Endothelial cell (in vitro differentiated cells): Measurements from ENCODE around the gene DISC1. TPM values are rescaled to one million over a fixed set of nuclear protein-coding genes. Genes with fewer than 3 reads are reported as not detected.

Experiments used
- DNase-seq: peaks from one replicate; pipeline ENCODE4 v3.0.0; 2021; ENCODE audit warnings: low spot score
- H3K27ac Mint-ChIP-seq: one replicate; pipeline ENCODE4 v1.8.0; 2021; ENCODE audit warnings: mixed read lengths, inconsistent platforms; ENCODE audit not compliant: unreplicated experiment
- H3K27me3 Mint-ChIP-seq: one replicate; pipeline ENCODE4 v1.8.0; 2021; ENCODE audit warnings: mild to moderate bottlenecking, moderate library complexity, mixed read lengths, inconsistent platforms; ENCODE audit not compliant: unreplicated experiment
- H3K36me3 Mint-ChIP-seq: one replicate; pipeline ENCODE4 v1.8.0; 2021; ENCODE audit warnings: mild to moderate bottlenecking, low read depth, mixed read lengths, inconsistent platforms; ENCODE audit not compliant: unreplicated experiment
- H3K4me1 Mint-ChIP-seq: one replicate; pipeline ENCODE4 v1.8.0; 2021; ENCODE audit warnings: mild to moderate bottlenecking, mixed read lengths, inconsistent platforms; ENCODE audit not compliant: unreplicated experiment
- H3K4me3 Mint-ChIP-seq: one replicate; pipeline ENCODE4 v1.8.0; 2021; ENCODE audit warnings: mild to moderate bottlenecking, mixed read lengths, inconsistent platforms; ENCODE audit not compliant: unreplicated experiment
- H3K9me3 Mint-ChIP-seq: one replicate; pipeline ENCODE4 v1.8.0; 2021; ENCODE audit warnings: mixed read lengths, inconsistent platforms; ENCODE audit not compliant: unreplicated experiment
- CTCF ChIP-seq: fragments of 200-600 bp; sonication (generic); IDR thresholded peaks from one replicate; pipeline ENCODE4 v1.5.0; 2021; ENCODE audit warnings: antibody characterized with exemption; ENCODE audit not compliant: unreplicated experiment
- total RNA-seq: library from RNA; stranded (reverse); fragmentation: NEBNext Ultra II Directional; extraction: Animal tissue kit (Norgen Biotek cat#: 25700); gene quantifications from one replicate; pipeline ENCODE4 v1.2.1, GENCODE V29; 2021; ENCODE audit not compliant: unreplicated experiment

Gene DISC1
- total RNA-seq, 1 donor from 2014 or later = 82.5 TPM

- Mint-ChIP-seq H3K36me3 (peaks cover 1% of the 10 kb centered on the region), H3K9me3 (no peaks in the 10 kb centered on the region), H3K27ac (no peak overlapping the region), H3K27me3 (peaks cover 5% of the 10 kb centered on the region), H3K4me1 (peaks cover 18% of the 10 kb centered on the region), H3K4me3 (no peak overlapping the region)
- DNase-seq = no peak
- no peak for TF ChIP-seq CTCF
Measured at GRCh38 chr1:231982871-231983587, 356.4 kb downstream of the DISC1 start.

- Mint-ChIP-seq H3K4me3 (no peak overlapping the region), H3K36me3 (no peaks in the 10 kb centered on the region), H3K27me3 (peaks cover 5% of the 10 kb centered on the region), H3K4me1 (peaks cover 17% of the 10 kb centered on the region), H3K27ac (no peak overlapping the region), H3K9me3 (no peaks in the 10 kb centered on the region)
- TF ChIP-seq CTCF = no peak
- DNase-seq = no peak
Measured at GRCh38 chr1:231983588-231984193, 357.1 kb downstream of the DISC1 start.

- no peak for TF ChIP-seq CTCF
- Mint-ChIP-seq H3K4me3 (no peak overlapping the region), H3K27me3 (peaks cover 7% of the 10 kb centered on the region), H3K9me3 (no peaks in the 10 kb centered on the region), H3K4me1 (peaks cover 17% of the 10 kb centered on the region), H3K27ac (no peak overlapping the region), H3K36me3 (peaks cover 5% of the 10 kb centered on the region)
- no peak for DNase-seq
Measured at GRCh38 chr1:231985296-231986023, 358.9 kb downstream of the DISC1 start.

GRCh38 chr1:231986631-231987336, 360.2 kb downstream of the DISC1 start:
- Mint-ChIP-seq H3K4me1 (peaks cover 13% of the 10 kb centered on the region), H3K9me3 (no peaks in the 10 kb centered on the region), H3K27me3 (peaks cover 10% of the 10 kb centered on the region), H3K36me3 (peaks cover 9% of the 10 kb centered on the region), H3K4me3 (no peak overlapping the region), H3K27ac (no peak overlapping the region)
- TF ChIP-seq CTCF = no peak
- no peak for DNase-seq
